Skeletal muscle cell (primary cell): ENCODE results near the gene CDC16.
"Not testable (repeated sequence)": the region's sequence is repeated elsewhere in the genome, so short reads cannot be mapped to it uniquely, and the experiment has no call there.

ENCODE experiments used
- DNase-seq: peaks from one replicate; pipeline ENCODE4 v3.0.0-alpha.2; 2010; ENCODE audit warnings: low read depth
- H3K4me3 ChIP-seq: 2 replicates; pipeline ENCODE4 v1.5.1; 2011; ENCODE audit warnings: low read depth, mild to moderate bottlenecking, control low read depth, low read length, moderate library complexity

Gene CDC16, protein sequence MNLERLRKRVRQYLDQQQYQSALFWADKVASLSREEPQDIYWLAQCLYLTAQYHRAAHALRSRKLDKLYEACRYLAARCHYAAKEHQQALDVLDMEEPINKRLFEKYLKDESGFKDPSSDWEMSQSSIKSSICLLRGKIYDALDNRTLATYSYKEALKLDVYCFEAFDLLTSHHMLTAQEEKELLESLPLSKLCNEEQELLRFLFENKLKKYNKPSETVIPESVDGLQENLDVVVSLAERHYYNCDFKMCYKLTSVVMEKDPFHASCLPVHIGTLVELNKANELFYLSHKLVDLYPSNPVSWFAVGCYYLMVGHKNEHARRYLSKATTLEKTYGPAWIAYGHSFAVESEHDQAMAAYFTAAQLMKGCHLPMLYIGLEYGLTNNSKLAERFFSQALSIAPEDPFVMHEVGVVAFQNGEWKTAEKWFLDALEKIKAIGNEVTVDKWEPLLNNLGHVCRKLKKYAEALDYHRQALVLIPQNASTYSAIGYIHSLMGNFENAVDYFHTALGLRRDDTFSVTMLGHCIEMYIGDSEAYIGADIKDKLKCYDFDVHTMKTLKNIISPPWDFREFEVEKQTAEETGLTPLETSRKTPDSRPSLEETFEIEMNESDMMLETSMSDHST

DNA sequence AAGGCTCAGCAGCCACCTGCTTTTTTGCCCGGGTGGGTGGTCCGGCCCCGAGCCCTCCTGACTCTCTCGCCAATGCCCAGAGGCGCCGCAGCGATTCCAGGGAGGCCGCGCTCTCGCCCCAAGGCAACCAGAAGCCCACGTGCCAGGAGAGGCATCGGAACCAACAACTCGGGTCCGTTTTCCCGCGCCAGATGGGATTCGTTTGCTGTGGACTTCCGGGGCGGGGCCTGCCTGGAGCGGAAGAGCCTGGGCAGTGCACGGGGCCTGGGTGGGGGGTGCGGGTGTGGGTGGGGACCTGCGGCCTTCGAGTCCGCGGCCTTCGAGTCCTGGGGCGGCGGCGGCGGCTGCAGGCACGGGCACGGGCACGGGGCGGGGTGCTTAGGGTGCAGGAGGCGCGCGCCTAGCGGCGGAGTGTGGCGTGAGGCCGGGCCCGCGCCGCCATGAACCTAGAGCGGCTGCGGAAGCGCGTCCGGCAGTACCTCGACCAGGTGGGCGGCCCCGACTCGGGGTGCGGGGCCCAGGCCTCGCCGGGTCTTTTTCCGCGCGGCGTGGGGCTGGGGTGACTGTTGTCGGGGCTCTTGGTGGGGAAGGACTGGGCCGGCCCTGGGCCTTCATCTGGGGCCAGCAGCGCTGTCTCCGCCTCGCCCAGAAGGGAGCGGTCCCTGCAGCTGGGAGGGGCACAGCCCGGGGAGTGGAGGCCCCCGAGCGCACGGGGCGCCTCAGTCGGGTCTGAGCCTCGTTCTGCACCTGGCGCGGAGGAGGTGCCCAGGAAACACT lies at the start of gene CDC16:
Gene CDC16 (plus strand): TSS at position 253 of the 777 bp plus-strand sequence. CDS start 188 bp downstream, at position 441.
- H3K4me3 ChIP-seq, result peak within 1 kb of the TSS; percentile 94

DNA sequence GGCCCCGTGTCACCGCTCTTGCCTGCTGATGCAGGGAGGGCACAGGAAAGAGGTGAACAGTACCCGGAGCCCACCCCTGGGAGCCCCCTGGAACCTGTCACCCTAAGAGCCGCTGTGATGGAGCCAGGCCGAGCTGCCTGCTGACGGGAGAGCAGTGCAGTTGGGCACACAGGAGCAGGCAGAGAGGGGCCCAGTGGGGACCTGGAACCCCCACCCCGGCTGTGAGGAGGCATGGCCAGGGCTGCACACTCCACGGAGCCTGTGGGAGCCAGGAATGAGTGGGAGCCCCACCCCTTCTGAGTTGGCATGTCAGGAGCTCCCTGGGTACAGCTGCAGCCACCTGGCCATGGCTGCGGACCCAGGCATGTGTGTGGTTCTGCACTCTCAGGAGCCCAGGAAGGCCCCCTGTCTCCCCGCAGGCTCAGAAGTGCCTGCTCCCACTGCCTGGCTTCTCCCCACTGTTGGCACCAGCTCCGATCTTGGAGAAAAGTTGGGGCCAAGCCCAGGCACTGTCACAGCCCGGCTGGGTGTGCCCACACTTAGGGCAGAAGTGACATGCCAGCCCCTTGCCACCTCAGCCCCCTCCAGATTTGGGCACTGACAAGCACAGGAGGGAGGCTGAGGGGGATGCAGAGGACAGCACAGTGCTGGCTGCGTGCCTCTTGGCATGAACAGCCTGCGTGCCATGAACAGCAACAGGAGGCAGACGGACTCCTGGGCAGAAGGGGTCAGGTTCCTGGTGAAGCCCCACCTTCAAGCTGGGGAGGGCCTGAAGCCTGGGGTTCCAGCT lies 49.3 kb upstream of the CDC16 start:
- no peak for DNase-seq
- H3K4me3 ChIP-seq, result no peak overlapping the region

More for the DNA sequence above, at the start of gene CDC16:
- DNase-seq, result peak; percentile 75

DNA sequence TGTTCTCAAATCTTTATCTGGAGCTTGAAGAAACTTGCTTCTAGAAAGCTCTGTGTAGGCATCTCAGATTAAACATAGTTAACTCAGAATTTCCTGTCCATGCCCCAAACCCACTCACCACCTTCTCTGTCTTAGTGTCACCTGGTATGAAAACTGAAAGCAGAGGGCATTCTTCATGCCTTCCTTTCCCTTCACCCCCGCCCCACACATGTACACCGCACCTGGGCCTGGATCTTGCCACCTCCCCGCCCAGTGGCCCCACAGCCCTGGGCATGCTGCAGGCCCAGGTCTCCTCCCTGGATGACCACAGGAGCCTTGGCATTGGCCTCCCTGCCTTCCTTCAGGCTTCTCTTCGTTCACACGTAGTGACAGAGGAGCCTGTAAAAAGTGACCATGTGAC lies 39.8 kb upstream of the CDC16 start:
- no peak overlapping the region for H3K4me3 ChIP-seq

GRCh38 chr13:114196629-114197028 lies 38.1 kb upstream of the CDC16 start:
- DNase-seq, result no peak
- no peak overlapping the region for H3K4me3 ChIP-seq

More for the DNA sequence above, 39.8 kb upstream of the CDC16 start:
- DNase-seq, result no peak

DNA sequence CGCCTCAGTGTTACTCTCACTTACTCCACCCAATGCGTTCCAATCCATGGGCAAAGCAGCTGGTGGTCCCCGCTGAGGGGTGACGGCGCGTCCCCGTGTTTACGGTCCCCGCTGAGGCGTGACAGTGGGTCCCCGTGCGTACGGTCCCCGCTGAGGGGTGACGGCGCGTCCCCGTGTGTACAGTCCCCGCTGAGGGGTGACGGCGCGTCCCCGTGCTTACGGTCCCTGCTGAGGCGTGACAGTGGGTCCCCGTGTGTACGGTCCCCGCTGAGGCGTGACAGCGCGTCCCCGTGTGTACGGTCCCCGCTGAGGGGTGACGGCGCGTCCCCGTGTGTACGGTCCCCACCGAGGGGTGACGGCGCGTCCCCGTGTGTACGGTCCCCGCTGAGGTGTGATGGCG lies 36.1 kb upstream of the CDC16 start:
- no peak overlapping the region for H3K4me3 ChIP-seq

GRCh38 chr13:114199526-114199925 lies 35.2 kb upstream of the CDC16 start:
- peak overlapping the region; percentile 36 for H3K4me3 ChIP-seq
- not testable (repeated sequence) for DNase-seq

More for the DNA sequence above, 36.1 kb upstream of the CDC16 start:
- no peak for DNase-seq

GRCh38 chr13:114199954-114200353 lies 34.7 kb upstream of the CDC16 start:
- no peak for DNase-seq
- peak overlapping the region; percentile 36 for H3K4me3 ChIP-seq

DNA sequence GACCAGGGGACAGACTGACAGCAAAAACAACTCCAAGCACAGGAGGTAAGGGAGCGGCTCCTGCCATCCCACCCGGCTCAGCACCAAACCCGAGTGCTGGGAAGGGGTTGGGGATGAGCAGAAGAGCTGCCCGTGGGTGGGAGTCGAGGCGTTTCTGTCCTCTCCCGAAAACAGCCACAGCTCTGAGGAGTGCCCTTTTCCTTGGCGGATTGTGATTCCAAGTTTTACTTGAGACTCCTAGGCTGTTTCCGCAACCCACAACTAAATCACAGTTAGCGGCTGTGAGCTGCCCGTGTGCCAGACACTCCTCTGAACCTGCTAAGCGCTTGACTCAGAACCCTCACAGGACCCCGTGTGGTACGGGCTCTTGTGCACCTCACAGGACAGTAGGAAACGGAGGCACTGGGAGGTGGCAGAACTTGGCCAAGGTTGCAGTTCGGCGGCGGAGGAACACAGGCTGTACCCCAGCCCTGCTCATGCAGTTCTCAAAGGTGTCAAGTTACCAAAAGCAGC lies 34.2 kb upstream of the CDC16 start:
- DNase-seq, result no peak
- H3K4me3 ChIP-seq, result peak overlapping the region; percentile 36

- DNase-seq, result no peak
- H3K4me3 ChIP-seq, result no peak overlapping the region
Measured at GRCh38 chr13:114202581-114202980, 32.1 kb upstream of the CDC16 start.

- no peak overlapping the region for H3K4me3 ChIP-seq
- DNase-seq, result no peak
Measured at GRCh38 chr13:114203536-114203935, 31.2 kb upstream of the CDC16 start.

DNA sequence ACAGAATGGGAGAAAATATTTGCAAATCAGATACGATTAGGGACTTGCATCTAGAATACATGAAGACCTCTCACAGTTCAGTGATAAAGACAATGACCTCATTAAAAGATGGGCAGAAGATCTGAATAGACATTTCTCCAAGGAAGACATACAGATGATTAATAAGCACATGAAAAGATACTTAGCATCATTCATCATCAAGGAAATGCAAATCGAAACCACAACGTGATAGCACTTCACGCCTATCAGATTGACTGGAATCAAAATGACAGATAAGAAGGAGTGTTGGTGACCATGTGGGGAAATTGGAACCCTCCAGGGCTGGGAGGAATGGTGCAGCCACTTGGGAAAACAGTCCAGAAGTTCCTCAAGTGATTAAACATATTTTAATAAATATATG lies 29.8 kb upstream of the CDC16 start:
- DNase-seq, result no peak
- no peak overlapping the region for H3K4me3 ChIP-seq

GRCh38 chr13:114208134-114208533 lies 26.6 kb upstream of the CDC16 start:
- DNase-seq, result no peak
- H3K4me3 ChIP-seq, result no peak overlapping the region

DNA sequence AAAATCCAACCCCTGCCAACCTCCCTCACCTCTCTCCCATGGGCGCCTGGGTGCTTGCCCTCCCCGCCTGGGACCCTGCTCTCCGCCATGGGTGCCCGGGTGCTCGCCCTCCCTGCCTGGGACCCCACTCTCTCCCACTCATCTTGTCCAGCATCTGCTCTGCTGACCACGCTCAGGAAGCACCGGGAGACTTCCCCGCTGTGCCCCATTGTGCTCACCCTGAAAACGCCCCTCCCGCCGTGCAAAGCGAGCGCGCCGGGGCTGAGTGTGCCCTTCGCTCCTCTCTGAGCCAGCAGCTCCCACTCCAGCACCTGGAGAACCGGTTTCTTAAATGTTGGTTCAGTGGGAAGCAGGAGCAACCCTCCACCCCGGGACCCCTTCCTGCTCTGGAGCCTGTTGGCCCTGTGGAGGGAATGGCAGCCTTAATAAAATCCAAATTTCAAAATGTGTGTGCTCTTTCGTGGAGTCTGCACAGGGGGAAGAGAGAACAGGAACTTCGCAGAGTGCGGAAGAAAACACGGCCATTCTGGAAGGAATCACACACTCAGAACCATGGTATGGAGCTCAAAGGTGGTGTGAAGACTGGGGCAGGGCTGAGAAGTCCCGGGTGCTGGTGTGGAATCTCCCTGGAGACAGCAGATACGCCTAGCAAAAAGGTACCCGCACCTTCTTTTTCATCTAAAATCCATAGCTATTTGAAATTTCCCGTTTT lies 23.1 kb upstream of the CDC16 start:
- no peak overlapping the region for H3K4me3 ChIP-seq
- DNase-seq, result no peak

- H3K4me3 ChIP-seq, result no peak overlapping the region
- DNase-seq, result peak; percentile 36
Measured at GRCh38 chr13:114212158-114212495, 22.6 kb upstream of the CDC16 start.

DNA sequence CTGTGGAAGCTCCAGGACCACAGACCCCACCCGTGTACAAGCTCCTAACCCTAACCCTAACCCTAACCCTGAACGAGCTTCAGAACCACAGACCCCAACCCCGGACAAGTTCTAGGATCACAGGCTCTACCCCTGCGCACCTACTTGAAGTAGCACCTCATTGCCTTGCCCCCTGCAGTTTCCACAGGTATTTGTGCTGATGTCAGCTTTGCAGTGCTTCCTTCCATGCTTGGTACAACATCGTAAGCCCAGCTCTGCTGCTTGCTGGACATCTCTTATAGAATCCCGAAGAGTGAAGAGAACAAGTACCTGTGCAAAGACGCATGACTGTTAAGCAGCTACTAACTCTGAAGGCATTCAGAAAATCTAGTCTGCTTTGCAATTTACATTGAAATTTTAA lies 20.7 kb upstream of the CDC16 start:
- no peak overlapping the region for H3K4me3 ChIP-seq
- DNase-seq, result no peak

DNA sequence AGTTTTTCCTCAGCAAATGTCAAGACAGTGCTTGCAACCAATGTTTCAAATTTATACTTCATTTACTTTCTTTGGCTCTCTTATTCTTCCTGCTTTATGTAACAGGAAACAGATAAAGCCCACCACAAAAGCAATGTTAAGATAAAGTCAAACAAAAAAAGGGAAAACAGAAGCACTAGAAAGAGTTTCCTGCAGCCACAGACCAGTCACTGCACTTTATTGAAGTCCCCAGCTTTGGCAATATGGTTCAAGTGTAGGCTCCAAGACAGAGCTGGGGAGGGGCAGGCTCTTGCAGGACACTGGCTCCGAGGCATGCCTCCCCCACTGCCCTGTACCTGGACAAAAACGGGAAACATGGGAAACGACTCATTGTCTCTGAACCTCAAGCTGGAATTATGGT lies 15.3 kb upstream of the CDC16 start:
- no peak overlapping the region for H3K4me3 ChIP-seq
- no peak for DNase-seq

DNA sequence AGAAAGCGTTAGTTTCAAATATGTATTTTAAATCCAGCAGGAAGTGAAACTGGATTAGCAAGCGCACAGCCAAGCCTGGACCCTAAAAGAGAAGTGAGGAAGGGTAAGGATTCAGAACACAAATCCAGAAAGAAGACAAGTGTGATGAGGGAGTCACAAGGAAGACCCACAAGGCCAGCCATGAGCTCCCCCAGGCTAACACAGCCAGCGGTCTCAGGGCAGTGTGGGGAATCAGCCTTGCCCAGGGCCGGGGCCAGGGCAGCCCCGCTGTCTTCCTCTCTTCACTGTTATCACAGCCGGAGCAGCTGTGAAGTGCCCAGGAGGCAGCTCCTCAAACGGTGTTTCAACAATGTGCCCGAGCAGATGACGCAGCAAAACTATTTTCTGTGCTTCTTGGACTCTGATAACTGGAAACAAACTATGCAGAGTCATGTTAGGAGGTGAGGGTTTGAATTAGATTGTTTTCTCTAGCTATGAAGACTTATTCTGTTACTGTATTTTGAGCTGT lies 12.2 kb upstream of the CDC16 start:
- no peak for DNase-seq
- no peak overlapping the region for H3K4me3 ChIP-seq

DNA sequence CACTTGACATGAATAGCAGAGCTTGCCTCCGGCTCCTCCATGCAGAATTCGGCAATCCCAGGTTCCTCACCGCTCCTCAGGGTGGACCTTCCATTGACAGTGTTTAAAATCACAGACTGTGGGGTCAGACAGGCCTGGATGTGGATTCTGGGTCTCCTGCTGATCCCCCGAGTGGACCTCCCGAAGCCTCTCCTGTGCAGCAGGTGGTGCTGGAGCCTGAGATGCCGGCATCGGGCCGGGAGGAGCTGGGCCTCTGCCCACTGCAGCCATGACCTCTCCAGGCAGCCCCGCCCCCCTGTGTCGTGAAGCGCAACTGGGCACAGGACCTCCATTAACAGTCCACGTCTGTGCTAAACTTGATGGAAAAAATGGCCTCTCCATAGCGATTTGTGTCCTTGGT lies 10.5 kb upstream of the CDC16 start:
- no peak overlapping the region for H3K4me3 ChIP-seq
- DNase-seq, result no peak

GRCh38 chr13:114225610-114226009 lies 9.1 kb upstream of the CDC16 start:
- no peak overlapping the region for H3K4me3 ChIP-seq
- no peak for DNase-seq
